ENCODE data around the gene NLRP7. TPM values are rescaled to one million over a fixed set of nuclear protein-coding genes. Genes with fewer than 3 reads are reported as not detected.
"Not testable (repeated sequence)": the region's sequence is repeated elsewhere in the genome, so short reads cannot be mapped to it uniquely, and the experiment has no call there.

NLRP7 gene
- polyA plus RNA-seq, 1 donor = not detected

DNA sequence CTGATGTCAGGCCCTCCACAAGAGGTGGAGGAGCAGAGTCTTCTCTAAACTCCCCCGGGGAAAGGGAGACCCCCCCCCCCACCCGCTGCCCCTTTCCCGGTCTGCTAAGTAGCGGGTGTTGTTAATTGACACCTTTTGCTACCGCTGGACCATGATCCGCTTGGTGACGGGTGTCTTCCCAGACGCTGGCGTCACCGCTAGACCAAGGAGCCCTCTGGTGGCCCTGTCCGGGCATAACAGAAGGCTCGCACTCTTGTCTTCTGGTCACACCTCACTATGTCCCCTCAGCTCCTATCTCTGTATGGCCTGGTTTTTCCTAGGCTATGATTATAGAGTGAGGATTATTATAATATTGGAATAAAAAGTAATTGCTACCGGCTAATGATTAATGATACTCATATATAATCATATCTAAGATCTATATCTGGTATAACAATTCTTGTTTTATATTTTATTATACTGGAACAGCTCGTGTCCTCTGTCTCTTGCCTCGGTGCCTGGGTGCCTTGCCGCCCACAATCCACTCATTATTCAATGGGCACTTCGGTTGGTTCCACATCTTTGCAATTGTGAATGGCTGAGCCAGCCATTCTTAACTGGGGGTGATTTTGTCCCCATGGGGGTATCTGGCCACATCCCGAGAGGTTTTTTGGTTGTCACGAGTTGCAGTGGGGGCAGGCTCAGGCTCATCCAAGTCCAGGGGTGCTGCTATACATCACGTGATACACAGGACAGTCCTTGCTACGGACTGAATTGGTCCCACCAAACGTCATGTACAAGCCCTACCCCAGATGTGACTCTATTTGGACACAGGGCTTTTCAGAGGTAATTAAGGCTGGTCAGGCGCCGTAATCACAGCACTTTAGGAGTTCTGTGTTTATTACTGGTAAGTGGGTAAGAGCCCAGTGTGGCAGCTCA, 27.4 kb downstream of the NLRP7 start:
- DNase-seq = not testable (repeated sequence)

DNA sequence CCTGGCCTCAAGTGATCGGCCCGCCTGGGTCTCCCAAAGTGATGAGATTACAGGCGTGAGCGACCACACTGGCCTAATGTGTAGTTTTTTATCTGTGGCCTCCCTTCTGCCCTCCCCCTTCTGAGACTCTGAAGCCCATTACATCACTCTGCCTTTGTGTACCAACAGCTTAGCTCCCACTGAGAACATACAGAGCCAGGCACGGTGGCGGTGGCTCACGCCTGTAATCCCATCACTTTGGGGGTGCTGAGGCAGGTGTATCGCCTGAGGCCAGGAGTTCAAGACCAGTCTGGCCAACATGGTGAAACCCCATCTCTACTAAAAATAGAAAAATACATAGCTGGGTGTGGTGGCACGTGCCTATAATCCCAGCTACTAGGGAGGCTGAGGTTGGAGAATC, 28.8 kb downstream of the NLRP7 start:
- DNase-seq = no peak

- no peak for DNase-seq
Observed at GRCh38 chr19:54916822-54917221, 30.5 kb downstream of the NLRP7 start.

GRCh38 chr19:54907899-54908298, 39.4 kb downstream of the NLRP7 start:
- DNase-seq = not testable (repeated sequence)

- no peak for DNase-seq
Observed at GRCh38 chr19:54906819-54907218, 40.5 kb downstream of the NLRP7 start.

DNA sequence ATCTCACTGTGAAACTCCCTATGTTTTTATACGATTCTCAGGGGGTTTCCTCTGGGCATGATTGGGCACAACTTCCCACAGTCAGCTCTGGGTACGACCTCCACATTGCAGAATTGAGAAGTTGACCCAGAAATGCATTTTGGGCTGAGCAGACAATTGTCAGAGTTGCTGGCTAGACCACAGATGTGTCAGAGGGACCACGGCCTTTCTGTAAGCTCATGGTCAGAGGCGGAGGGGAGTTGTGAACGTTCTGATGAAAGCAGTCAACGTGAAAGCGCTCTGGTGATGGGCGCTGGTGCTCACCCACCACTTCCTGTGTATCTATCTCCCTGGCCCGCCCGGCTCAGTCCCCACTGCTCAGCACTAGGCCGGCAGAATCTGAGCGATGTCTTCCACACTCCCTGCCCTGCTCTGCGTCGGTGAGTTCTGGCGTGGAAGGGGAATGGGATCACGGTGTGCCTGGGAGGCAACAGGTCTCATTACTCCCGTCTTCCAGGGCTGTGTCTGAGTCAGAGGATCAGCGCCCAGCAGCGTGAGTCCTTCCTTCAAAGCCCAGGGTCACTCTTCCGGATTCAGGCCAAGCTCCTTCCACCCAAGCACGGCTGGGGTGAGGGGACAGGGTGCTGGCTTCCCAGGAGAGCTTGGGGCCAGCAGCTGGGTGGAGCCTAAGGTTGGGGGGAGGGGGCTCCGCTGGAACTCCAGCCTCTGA, 41.4 kb downstream of the NLRP7 start, which contains the start of gene NCR1:
NCR1 (plus strand) TSS at position 346 of the 709 bp plus-strand sequence; CDS start at position 386, 40 bp downstream.
- no peak for DNase-seq

GRCh38 chr19:54905421-54905802, 41.9 kb downstream of the NLRP7 start:
- no peak for DNase-seq

DNA sequence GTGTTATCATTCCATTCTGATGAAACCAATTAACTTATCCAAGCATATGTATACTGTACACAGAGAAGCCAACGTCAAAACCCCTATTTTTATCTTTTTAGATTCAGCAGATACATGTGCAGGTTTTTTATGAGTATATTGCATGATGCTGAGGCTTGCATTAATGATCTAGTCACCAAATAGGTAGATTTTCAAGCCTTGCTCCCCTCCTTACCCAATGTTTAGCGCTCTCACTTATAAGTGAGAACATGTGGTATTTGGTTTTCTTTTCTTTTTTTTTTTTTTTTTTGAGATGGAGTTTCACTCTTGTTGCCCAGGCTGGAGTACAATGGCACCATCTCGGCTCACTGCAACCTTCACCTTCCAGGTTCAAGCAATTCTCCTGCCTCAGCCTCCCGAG, 43.1 kb downstream of the NLRP7 start:
- not testable (repeated sequence) for DNase-seq

DNA sequence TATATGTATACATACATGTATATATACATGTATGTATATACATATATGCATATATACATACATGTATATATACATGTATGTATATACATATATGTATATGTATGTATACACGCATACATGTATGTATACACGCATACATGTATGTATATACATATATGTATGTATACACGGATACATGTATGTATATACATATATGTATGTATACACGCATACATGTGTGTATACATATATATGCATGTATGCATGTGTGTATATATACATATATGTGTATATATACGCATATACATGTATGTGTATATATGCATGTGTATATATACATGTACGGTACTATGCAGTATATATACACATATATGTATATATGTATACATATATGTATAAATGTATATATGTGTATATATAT, 44.0 kb downstream of the NLRP7 start:
- DNase-seq = no peak

DNA sequence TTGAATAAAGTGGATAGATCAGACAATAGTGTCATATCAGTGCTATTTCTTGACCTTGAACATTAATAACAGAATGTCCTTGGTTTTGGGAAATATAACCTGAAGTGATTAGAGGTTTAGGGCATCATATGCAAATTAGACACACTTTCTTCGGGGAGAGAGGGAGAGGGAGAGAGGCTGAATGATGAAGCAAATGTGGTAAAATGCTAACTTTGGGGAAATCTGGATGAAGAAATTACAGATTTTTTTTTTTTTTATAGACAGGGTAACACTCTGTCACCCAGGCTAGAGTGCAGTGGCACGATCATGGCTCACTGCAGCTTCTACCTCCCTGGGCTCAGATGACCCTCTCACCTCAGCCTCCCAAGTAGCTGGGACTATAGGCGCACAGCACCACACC, 45.3 kb downstream of the NLRP7 start:
- DNase-seq = no peak

GRCh38 chr19:54901153-54901552, 46.2 kb downstream of the NLRP7 start:
- not testable (repeated sequence) for DNase-seq

DNA sequence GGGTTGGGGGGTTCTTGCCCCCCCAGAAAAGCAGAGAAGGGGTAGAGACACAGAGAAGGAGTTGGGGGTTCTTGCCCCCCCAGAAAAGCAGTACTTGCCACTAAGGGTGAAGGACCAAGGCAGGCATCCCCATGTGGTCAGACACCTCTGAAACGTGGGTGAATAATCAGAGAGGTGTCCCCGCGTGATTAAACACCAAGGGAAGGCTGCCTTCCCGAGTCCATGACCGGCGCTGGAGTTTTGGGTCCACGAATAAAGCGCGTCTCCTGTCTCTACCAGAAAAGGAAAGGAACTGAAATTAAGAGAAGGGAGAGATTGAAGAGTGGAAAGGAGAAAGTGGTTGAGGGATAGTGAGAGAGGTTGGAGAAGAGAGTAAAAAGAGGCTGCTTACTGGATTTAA, 47.7 kb downstream of the NLRP7 start:
- not testable (repeated sequence) for DNase-seq

- not testable (repeated sequence) for DNase-seq
Observed at GRCh38 chr19:54898685-54899084, 48.6 kb downstream of the NLRP7 start.

DNA sequence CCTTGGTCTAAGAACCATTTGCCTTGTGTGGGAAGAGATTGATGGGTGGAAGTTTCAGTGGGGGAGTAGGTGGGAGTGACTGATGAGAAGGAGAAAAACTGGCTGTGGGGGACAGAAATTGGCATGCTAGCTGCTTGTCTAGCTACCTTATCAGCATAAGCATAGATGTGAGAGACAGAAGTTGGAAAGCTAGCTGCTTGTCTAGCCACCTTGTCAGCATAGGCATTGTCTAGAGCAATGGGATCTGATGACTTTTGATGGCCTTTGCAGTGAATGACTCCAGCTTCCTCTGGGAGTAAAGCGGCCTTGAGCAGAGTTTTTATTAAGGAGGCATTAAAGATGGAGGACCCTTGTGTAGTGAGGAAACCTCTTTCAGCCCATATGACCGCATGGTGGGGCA, 51.3 kb downstream of the NLRP7 start:
- DNase-seq = no peak

DNA sequence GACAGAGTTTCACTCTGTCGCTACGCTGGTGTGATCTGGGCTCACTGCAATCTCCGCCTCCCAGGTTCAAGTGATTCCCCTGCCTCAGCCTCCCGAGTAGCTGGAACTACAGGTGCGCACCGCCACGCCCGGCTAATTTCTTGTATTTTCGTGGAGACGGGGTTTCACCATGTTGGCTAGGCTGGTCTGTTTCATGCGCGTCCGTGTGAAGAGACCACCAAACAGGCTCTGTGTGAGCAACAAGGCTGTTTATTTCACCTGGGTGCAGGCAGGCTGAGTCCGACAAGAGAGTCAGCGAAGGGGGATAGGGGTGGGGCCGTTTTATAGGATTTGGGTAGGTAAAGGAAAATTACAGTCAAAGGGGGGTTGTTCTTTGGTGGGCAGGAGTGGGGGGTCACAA, 53.2 kb downstream of the NLRP7 start:
- not testable (repeated sequence) for DNase-seq

- no peak for DNase-seq
Observed at GRCh38 chr19:54893406-54893805, 53.9 kb downstream of the NLRP7 start.

DNA sequence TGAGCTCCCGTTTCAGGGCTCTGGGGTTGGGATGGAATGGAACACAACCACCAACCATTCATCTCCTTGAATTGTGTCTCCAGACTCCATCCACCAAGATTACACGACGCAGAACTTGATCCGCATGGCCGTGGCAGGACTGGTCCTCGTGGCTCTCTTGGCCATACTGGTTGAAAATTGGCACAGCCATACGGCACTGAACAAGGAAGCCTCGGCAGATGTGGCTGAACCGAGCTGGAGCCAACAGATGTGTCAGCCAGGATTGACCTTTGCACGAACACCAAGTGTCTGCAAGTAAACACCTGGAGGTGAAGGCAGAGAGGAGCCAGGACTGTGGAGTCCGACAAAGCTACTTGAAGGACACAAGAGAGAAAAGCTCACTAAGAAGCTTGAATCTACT, 57.8 kb downstream of the NLRP7 start:
- no peak for DNase-seq

DNA sequence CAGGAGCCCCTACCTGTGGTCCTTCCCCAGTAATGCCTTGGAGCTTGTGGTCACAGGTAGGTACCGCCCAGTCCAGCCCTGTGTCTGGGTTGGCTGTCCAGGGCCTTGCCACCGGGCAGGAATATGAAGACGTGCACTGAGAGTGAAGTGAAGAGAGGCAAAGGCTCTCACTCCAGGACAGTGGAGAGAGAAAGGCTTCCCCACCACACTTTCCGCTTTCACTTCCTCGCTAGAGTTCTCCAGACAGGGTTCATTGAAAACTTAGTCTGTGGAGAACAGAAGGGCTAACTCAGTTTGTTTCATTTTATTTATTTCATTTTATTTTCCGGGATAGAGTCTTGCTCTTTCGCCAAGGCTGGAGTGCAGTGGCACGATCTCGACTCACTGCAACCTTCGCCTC, 59.1 kb downstream of the NLRP7 start:
- no peak for DNase-seq

GRCh38 chr19:54883228-54883627, 64.1 kb downstream of the NLRP7 start:
- DNase-seq = no peak

DNA sequence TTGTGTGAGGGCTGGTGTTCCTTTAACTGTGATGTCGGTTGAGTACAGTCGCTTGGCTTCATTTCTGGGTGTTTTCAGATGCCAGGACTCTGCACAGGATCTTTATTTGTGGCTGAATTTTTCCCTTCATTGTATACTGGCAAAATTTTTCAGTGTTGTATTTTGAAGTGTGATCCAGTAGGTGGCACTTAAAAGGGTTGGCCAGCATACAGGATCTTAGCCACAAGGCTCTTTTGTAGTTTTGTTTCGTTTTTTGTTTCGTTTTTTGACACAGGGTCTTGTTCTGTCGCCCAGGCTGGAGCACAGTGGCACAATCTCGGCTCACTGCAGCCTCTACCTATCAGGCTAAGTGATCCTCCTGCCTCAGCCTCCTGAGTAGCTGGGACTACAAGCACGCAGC, 64.6 kb downstream of the NLRP7 start:
- DNase-seq = no peak

DNA sequence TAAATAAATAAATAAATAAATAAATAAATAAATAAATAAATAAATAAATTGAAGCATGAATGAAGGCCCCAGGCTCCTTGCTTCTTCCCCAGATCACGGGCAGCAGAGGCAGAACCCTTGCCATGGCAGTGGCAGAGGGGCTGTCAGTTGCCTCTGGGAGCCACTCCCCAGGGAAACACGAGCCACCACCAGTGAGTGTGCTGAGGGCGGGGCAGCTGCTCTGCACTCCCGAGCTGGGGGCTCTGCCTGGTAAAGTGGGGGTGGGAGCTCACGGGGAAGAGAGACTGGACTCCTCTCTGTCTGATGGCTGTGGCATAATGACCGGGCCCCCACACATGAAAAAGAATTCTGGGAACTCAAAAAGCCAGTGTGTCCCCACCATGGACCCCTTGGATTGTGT, 65.4 kb downstream of the NLRP7 start:
- DNase-seq = no peak

DNA sequence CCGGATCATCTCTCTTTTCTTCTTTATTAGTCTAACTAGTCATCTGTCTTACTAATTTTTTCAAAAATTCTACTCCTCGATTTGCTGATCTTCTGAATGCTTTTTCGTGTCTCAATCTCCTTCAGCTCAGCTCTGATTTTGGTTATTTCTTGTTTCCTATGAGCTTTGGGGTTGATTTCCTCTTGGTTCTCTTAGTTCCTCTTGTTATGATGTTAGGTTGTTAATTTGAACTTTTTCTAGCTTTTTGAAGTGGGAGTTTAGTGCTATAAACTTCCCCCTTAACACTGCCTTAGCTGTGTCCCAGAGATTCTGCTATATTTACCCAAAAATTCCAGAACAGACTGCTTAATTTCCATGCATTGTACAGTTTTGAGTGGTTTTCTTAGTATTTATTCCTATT, 69.9 kb downstream of the NLRP7 start:
- no peak for DNase-seq

DNA sequence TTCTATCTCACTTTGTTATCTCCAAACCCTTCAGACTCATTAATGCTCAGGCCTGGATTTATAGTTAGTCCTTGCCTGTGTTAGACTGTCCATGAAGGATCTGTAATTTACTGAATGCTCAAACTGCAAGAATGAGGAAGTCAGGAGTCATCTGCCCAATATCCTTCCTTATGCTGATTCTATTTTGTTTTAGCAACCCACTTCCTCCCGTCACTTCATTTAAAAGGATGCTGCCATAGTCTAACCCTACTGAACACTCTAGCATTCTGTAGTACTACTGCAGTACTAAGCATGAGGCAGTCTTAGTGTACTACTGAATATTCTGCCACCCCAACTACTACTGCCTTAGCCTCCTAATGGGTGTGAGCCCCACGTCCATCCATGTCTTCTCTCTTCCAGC, 71.8 kb downstream of the NLRP7 start:
- peak; percentile 9 for DNase-seq

DNA sequence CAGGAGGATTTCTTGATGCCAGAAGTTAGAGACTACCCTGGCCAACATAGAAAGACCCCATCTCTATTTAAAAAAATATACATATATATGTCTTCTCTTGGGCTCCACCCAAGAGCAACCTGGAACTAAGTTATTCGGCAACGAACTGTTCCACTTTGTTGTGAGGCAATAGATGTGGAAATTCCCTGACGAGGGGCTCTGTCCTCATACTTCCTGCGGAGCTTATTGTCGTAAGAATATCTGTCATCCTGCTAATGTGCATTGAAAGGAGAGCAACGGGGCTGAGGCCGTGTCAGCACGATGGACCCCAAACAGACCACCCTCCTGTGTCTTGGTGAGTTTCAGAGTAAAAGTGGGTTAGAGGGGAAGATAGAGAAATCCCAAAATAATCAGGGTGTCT, 73.3 kb downstream of the NLRP7 start, which contains the start of gene FCAR:
FCAR (plus strand) TSS at position 246 of the 400 bp plus-strand sequence; CDS start at position 301, 55 bp downstream.
- no peak for DNase-seq
